GM12865 (cell line): ENCODE measurements around the gene APOBEC3G.

Experiments
- DNase-seq: peaks from one replicate; pipeline ENCODE4 v3.0.0; 2010; ENCODE audit warnings: low read depth
- H3K4me3 ChIP-seq: 2 replicates; pipeline ENCODE4 v1.5.1; 2011; ENCODE audit warnings: mild to moderate bottlenecking, low read depth, low read length, control low read depth
- CTCF ChIP-seq: IDR thresholded peaks from 2 replicates; pipeline ENCODE4 v1.5.1; 2011; ENCODE audit warnings: low read length, control low read depth, low read depth, inconsistent platforms; ENCODE audit not compliant: insufficient read depth; ENCODE audit errors: missing control alignments

APOBEC3G gene

DNA sequence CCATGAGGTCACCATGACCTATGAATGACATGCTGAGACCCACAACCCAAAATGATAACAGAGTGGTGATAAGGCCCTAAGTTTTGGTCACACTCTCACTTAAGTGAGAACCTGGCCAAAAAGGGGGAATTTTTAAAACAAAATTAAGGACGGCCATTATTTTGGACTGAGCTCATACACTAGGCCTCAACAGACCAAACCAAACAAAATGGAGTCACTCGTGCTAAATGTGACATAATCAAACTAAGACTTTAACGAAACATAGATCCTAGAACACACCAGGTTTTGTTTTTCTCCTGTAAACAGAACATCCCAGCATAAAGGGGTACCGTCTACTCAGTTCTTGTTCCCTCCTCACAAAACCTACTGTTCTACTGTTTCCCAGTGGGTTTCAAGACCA, 31.4 kb downstream of the APOBEC3G start:
- no peak for TF ChIP-seq CTCF
- H3K4me3 ChIP-seq, result no peak overlapping the region
- DNase-seq, result no peak

DNA sequence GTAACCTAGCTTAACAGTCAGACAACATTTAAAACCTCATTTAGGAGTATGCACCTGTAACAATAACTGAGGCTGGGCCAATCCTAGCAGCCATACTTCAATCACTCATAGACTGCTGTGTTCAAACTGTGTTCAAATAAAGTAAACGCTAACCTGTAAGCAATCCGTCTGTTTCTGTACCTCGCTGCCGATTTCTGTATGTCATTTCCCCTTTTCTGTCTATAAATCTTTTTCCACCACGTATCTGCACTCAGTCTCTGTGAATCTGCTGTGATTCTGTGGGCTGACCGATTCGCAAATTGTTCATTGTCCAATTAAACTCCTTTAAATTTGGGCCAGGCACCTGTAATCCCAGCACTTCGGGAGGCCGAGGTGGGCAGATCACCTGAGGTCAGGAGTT, 32.3 kb downstream of the APOBEC3G start:
- no peak for DNase-seq
- TF ChIP-seq CTCF, result no peak
- no peak overlapping the region for H3K4me3 ChIP-seq

DNA sequence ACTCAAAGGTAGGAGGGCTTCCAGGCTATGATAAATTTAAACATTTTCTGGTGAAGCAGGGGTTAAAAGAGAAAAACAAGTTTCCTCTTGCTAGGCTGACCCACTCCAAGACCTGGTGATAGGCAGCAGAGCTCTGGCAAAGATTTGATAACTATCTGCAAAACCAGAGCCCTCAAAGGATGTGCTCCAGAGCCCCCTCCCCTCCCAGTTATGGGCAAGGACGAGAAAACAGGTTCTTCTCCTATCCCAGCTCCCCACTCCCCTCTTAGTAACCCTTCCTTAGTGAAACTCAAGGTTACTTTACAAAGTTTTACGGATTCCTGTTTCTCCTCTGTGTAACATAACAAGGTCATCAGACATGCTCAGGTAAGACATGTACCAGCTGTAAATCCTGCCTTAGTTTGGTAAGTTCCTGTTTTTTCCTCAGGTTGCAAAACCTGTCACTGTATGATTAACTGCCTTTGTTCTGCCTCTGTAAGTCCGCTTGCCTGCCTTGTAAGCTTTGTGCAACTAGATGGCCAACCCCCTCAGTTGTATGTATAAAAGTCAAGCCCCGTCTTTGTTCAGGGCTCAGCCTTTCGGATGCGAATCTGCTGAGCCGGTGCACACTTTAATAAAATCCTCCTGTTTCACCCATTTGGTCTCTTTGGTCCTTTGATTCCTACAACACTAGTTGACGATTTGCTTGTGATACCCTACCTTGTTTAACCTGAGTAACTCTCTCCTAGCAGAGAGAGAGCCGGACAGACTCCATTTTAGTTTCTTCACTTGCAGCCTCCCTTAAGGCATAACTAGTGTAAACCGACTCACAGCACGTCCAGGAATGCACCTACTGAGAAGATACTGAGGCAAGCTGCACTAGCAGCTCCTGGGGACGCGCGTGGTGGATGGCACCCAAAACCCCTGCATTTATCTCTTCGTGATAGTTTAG, 33.8 kb downstream of the APOBEC3G start:
- peak; percentile 38 for DNase-seq
- H3K4me3 ChIP-seq, result no peak overlapping the region
- no peak for TF ChIP-seq CTCF

- no peak for TF ChIP-seq CTCF
- H3K4me3 ChIP-seq, result no peak overlapping the region
- no peak for DNase-seq
These were observed 37.0 kb downstream of the APOBEC3G start for GRCh38 chr22:39114112-39114511.

DNA sequence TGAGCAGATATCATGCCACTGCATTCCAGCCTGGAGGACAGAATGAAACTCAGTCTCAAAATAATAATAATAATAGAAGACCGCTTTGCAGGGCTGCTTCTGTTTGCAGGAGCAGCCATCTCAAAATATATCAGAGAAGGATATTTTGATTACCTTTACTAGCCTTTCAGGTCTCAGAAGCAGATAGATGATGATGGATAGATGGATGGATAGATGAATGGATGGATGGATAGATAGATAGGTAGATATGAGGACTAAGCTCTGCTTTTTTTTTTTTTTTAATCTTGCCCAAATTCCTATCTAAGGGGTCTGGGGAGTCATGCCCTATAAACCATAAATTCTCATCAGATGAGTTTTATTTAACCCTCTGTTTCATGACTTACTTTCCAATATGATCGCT, 38.5 kb downstream of the APOBEC3G start:
- TF ChIP-seq CTCF, result no peak
- H3K4me3 ChIP-seq, result no peak overlapping the region; the same call in 1 of the 2 replicates
- DNase-seq, result no peak

- peak; percentile 57 for DNase-seq
- no peak overlapping the region; the same call in none of the 2 replicates for H3K4me3 ChIP-seq
- no peak for TF ChIP-seq CTCF
These were observed 39.0 kb downstream of the APOBEC3G start for GRCh38 chr22:39115977-39116621.
